SK-N-SH treated with all-trans-retinoic acid at 6 μM for 48 hours (cell line): ENCODE data around the gene CACNA2D2.

Experiments
- BACH2 ChIP-seq: fragments of 250-450 bp; sonication (Bioruptor Pico); IDR thresholded peaks from 2 replicates; pipeline ENCODE4 v1.9.0; 2021; ENCODE audit warnings: mild to moderate bottlenecking, borderline replicate concordance
- PPARA ChIP-seq: fragments of 250-450 bp; sonication (Bioruptor Pico); IDR thresholded peaks from 2 replicates; pipeline ENCODE4 v1.5.0; 2020; ENCODE audit warnings: mild to moderate bottlenecking, borderline replicate concordance
- TOX ChIP-seq: fragments of 250-450 bp; sonication (Bioruptor Pico); IDR thresholded peaks from 2 replicates; pipeline ENCODE4 v1.8.0; 2021; ENCODE audit warnings: mild to moderate bottlenecking, moderate library complexity, borderline replicate concordance
- ZFP3 ChIP-seq: fragments of 250-450 bp; sonication (Bioruptor Pico); IDR thresholded peaks from 2 replicates; pipeline ENCODE4 v1.5.0; 2020; ENCODE audit warnings: mild to moderate bottlenecking, moderate library complexity
- ZNF565 ChIP-seq: fragments of 450-650 bp; formaldehyde crosslinking; conservative IDR thresholded peaks from 2 replicates; pipeline ENCODE4 v1.5.0; 2020; ENCODE audit warnings: low read depth, mild to moderate bottlenecking, moderate library complexity
- ZNF70 ChIP-seq: fragments of 450-650 bp; formaldehyde crosslinking; IDR thresholded peaks from 2 replicates; pipeline ENCODE4 v1.5.0; 2020; ENCODE audit warnings: mild to moderate bottlenecking, moderate library complexity
- TF ChIP-seq, protein P1 (sequence below): fragments of 250-450 bp; sonication (Bioruptor Pico); IDR thresholded peaks from 2 replicates; pipeline ENCODE4 v1.5.1; 2020; ENCODE audit warnings: low read depth, mild to moderate bottlenecking, moderate library complexity
- TF ChIP-seq, protein P2 (sequence below): fragments of 250-450 bp; sonication (Bioruptor Pico); IDR thresholded peaks from 2 replicates; pipeline ENCODE4 v1.8.0; 2020; ENCODE audit warnings: mild to moderate bottlenecking, moderate library complexity, borderline replicate concordance

GRCh38 chr3:50516440-50516871 is 13.0 kb upstream of the CACNA2D2 start:
- TF ChIP-seq, protein P1, sequence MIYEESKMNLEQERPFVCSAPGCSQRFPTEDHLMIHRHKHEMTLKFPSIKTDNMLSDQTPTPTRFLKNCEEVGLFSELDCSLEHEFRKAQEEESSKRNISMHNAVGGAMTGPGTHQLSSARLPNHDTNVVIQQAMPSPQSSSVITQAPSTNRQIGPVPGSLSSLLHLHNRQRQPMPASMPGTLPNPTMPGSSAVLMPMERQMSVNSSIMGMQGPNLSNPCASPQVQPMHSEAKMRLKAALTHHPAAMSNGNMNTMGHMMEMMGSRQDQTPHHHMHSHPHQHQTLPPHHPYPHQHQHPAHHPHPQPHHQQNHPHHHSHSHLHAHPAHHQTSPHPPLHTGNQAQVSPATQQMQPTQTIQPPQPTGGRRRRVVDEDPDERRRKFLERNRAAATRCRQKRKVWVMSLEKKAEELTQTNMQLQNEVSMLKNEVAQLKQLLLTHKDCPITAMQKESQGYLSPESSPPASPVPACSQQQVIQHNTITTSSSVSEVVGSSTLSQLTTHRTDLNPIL (CRISPR knock-in tag): no peak
- TF ChIP-seq BACH2: no peak
- TF ChIP-seq, protein P2, sequence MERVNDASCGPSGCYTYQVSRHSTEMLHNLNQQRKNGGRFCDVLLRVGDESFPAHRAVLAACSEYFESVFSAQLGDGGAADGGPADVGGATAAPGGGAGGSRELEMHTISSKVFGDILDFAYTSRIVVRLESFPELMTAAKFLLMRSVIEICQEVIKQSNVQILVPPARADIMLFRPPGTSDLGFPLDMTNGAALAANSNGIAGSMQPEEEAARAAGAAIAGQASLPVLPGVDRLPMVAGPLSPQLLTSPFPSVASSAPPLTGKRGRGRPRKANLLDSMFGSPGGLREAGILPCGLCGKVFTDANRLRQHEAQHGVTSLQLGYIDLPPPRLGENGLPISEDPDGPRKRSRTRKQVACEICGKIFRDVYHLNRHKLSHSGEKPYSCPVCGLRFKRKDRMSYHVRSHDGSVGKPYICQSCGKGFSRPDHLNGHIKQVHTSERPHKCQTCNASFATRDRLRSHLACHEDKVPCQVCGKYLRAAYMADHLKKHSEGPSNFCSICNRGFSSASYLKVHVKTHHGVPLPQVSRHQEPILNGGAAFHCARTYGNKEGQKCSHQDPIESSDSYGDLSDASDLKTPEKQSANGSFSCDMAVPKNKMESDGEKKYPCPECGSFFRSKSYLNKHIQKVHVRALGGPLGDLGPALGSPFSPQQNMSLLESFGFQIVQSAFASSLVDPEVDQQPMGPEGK (CRISPR knock-in tag): no peak
- no peak for TF ChIP-seq ZNF70
- no peak for TF ChIP-seq ZNF565 (CRISPR knock-in tag)
- TF ChIP-seq PPARA (CRISPR knock-in tag): no peak
- no peak for TF ChIP-seq TOX (CRISPR knock-in tag)
- no peak for TF ChIP-seq ZFP3
